A673 (cell line): ENCODE results near the gene YTHDF1. TPM values are rescaled to one million over a fixed set of nuclear protein-coding genes. Genes with fewer than 3 reads are reported as not detected.
"Not testable (repeated sequence)": the region's sequence is repeated elsewhere in the genome, so short reads cannot be mapped to it uniquely, and the experiment has no call there.

Source experiments
- BruUV-seq: library from RNA; stranded (reverse); fragments of 400-500 nt; replicated peaks from 2 replicates; lab custom pipeline; 2021; lab: Mats Ljungman, UMichigan
- CTCF ChIA-PET: fragments of 300-600 bp; sonication (Branson Sonifier 250); formaldehyde crosslinking; loops from one replicate; lab custom pipeline; 2022; ENCODE audit warnings: antibody characterized with exemption; lab: Charles Lee
- POLR2A ChIA-PET: fragments of 300-600 bp; sonication (Branson Sonifier 250); formaldehyde crosslinking; loops from one replicate; lab custom pipeline; 2022; ENCODE audit warnings: antibody characterized with exemption; ENCODE audit not compliant: low non-redundant PET; lab: Charles Lee
- DNase-seq: peaks from one replicate; pipeline ENCODE4 v3.0.0-alpha.2; 2015; ENCODE audit warnings: low spot score
- H3K27ac ChIP-seq: fragments of 200-600 bp; sonication (generic); 2 replicates; pipeline ENCODE4 v1.5.1; 2016; ENCODE audit warnings: mixed run types, low read depth, mild to moderate bottlenecking, mixed read lengths, antibody characterized with exemption, low read length; ENCODE audit not compliant: poor library complexity, severe bottlenecking
- H3K27me3 ChIP-seq: fragments of 200-600 bp; sonication (generic); replicated peaks from 2 replicates; pipeline ENCODE4 v1.6.1; 2017; ENCODE audit warnings: mixed run types, low read depth, mild to moderate bottlenecking, mixed read lengths, antibody characterized with exemption, low read length; ENCODE audit not compliant: insufficient read depth, poor library complexity
- H3K36me3 ChIP-seq: fragments of 200-600 bp; sonication (generic); 2 replicates; pipeline ENCODE4 v1.6.1; 2016; ENCODE audit warnings: mixed run types, mild to moderate bottlenecking, mixed read lengths, antibody characterized with exemption, low read length; ENCODE audit not compliant: insufficient read depth, poor library complexity, severe bottlenecking
- H3K4me1 ChIP-seq: fragments of 200-600 bp; sonication (generic); 2 replicates; pipeline ENCODE4 v1.6.1; 2017; ENCODE audit warnings: mixed run types, mild to moderate bottlenecking, mixed read lengths, antibody characterized with exemption, low read length; ENCODE audit not compliant: insufficient read depth, poor library complexity, severe bottlenecking
- H3K4me3 ChIP-seq: fragments of 200-600 bp; sonication (generic); 2 replicates; pipeline ENCODE4 v1.5.1; 2016; ENCODE audit warnings: low read depth, mixed run types, mild to moderate bottlenecking, mixed read lengths, low read length; ENCODE audit not compliant: poor library complexity, severe bottlenecking
- H3K9me3 ChIP-seq: fragments of 200-600 bp; sonication (generic); 2 replicates; pipeline ENCODE4 v1.6.1; 2016; ENCODE audit warnings: mixed run types, low read depth, mild to moderate bottlenecking, mixed read lengths, antibody characterized with exemption, low read length; ENCODE audit not compliant: poor library complexity, severe bottlenecking
- CTCF ChIP-seq: fragments of 300-800, 200-600 bp; sonication (generic); conservative IDR thresholded peaks from 2 replicates; pipeline ENCODE4 v1.5.1; 2017; ENCODE audit warnings: low read depth, mild to moderate bottlenecking, antibody characterized with exemption, low read length, moderate library complexity, mixed read lengths
- EZH2 ChIP-seq: fragments of 200-600 bp; sonication (generic); IDR thresholded peaks from 2 replicates; pipeline ENCODE4 v1.6.1; 2017; ENCODE audit warnings: borderline replicate concordance, low read depth, mild to moderate bottlenecking, mixed read lengths, antibody characterized with exemption, low read length; ENCODE audit not compliant: poor library complexity, severe bottlenecking
- intact Hi-C: fragments of 100-400 bp; cut with micrococcal nuclease; formaldehyde crosslinking; loops from one replicate; pipeline ENCODE4 v1.10.0; 2022; ENCODE audit not compliant: unreplicated experiment
- total RNA-seq: library from RNA; stranded (reverse); gene quantifications from 2 replicates; pipeline ENCODE4 v1.2.3, GENCODE V29; 2021

The YTHDF1 gene
- total RNA-seq, 1 experiment from 2014 or later, result 52.4 TPM

GRCh38 chr20:63253065-63253437 is 37.1 kb upstream of the YTHDF1 start:
- no peak overlapping the region for H3K4me3 ChIP-seq
- H3K4me1 ChIP-seq, result no peaks in the 10 kb centered on the region

GRCh38 chr20:63252284-63252711 is 36.4 kb upstream of the YTHDF1 start:
- H3K9me3 ChIP-seq, result no peaks in the 10 kb centered on the region
- CTCF ChIA-PET, result no interaction called here
- H3K4me3 ChIP-seq, result no peak overlapping the region
- DNase-seq, result no peak
- intact Hi-C loops, result no loop called here
- TF ChIP-seq CTCF, result no peak
- TF ChIP-seq EZH2, result no peak
- no peak overlapping the region for H3K27ac ChIP-seq
- POLR2A ChIA-PET, result no interaction called here
- no TSS peak for BruUV-seq
- H3K27me3 ChIP-seq, result peaks cover 58% of the 10 kb centered on the region
- H3K36me3 ChIP-seq, result no peaks in the 10 kb centered on the region
- no peaks in the 10 kb centered on the region for H3K4me1 ChIP-seq

More at GRCh38 chr20:63253065-63253437, 37.1 kb upstream of the YTHDF1 start:
- Histone ChIP-seq H3K9me3 (no peaks in the 10 kb centered on the region), H3K27me3 (peaks cover 58% of the 10 kb centered on the region), H3K36me3 (no peaks in the 10 kb centered on the region), H3K27ac (no peak overlapping the region)
- POLR2A ChIA-PET, result no interaction called here
- BruUV-seq, result no TSS peak
- DNase-seq, result no peak
- no peak for TF ChIP-seq CTCF
- TF ChIP-seq EZH2, result peak; percentile 85
- CTCF ChIA-PET, result no interaction called here
- intact Hi-C loops, result no loop called here

- peaks cover 55% of the 10 kb centered on the region for H3K27me3 ChIP-seq
- H3K4me1 ChIP-seq, POLR2A ChIA-PET, CTCF ChIA-PET, H3K36me3 ChIP-seq, DNase-seq, H3K4me3 ChIP-seq, H3K27ac ChIP-seq, BruUV-seq, H3K9me3 ChIP-seq, intact Hi-C loops: not testable (repeated sequence)
These were observed 35.4 kb upstream of the YTHDF1 start for GRCh38 chr20:63251350-63251749.

GRCh38 chr20:63249891-63250290 is 34.0 kb upstream of the YTHDF1 start:
- POLR2A ChIA-PET, result no interaction called here
- Histone ChIP-seq H3K4me1 (no peaks in the 10 kb centered on the region), H3K27me3 (peaks cover 41% of the 10 kb centered on the region), H3K36me3 (no peaks in the 10 kb centered on the region), H3K9me3 (no peaks in the 10 kb centered on the region), H3K4me3 (no peak overlapping the region), H3K27ac (no peak overlapping the region)
- DNase-seq, result no peak
- TF ChIP-seq CTCF (no peak), EZH2 (no peak)
- intact Hi-C loops, result no loop called here
- no TSS peak for BruUV-seq
- CTCF ChIA-PET, result no interaction called here
